ENCODE results near the gene TEX10.

DNA sequence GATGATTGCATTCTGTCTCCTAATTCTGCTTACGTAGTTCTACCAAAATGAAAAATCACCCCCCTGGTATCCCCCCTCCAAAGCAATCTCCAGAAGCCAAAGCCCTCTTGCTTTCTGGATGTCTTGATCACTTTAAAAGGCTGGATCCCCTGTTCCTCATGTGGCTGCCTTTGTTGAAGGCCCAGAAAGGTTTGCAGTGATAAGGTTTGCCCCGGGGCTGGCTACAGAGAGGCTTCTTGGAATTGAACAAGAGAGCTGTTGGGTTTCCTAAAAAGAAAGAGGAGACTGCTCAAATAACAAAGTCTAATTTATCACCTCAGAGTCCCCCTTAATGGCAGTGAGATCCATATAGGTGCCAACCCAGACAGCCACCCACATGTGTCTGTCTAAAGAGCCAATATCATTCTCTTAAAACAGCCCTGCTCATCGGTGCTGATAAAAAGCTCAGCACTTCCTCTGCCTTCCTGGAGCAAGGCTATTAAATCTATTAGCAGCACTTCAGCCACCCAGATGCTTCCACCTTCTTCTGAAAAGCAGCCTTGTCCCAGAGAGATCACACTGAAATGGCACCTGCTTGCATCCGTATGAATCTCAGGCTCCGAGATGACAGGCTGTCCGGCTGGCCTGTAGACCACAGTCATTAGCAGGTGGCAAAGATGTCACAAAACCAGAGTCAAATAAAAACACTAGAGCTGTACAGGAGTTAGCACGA lies 70.9 kb downstream of the TEX10 start:
- TF ChIP-seq, protein P1, sequence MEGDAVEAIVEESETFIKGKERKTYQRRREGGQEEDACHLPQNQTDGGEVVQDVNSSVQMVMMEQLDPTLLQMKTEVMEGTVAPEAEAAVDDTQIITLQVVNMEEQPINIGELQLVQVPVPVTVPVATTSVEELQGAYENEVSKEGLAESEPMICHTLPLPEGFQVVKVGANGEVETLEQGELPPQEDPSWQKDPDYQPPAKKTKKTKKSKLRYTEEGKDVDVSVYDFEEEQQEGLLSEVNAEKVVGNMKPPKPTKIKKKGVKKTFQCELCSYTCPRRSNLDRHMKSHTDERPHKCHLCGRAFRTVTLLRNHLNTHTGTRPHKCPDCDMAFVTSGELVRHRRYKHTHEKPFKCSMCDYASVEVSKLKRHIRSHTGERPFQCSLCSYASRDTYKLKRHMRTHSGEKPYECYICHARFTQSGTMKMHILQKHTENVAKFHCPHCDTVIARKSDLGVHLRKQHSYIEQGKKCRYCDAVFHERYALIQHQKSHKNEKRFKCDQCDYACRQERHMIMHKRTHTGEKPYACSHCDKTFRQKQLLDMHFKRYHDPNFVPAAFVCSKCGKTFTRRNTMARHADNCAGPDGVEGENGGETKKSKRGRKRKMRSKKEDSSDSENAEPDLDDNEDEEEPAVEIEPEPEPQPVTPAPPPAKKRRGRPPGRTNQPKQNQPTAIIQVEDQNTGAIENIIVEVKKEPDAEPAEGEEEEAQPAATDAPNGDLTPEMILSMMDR (IDR thresholded peaks at IDR 0.05), result no peak
- TF ChIP-seq ZFX (IDR thresholded peaks at IDR 0.05; ENCODE audit: borderline replicate concordance), result no peak

Measured in 22Rv1 (cell line).